ENCODE data around the gene CREB3L1.

DNA sequence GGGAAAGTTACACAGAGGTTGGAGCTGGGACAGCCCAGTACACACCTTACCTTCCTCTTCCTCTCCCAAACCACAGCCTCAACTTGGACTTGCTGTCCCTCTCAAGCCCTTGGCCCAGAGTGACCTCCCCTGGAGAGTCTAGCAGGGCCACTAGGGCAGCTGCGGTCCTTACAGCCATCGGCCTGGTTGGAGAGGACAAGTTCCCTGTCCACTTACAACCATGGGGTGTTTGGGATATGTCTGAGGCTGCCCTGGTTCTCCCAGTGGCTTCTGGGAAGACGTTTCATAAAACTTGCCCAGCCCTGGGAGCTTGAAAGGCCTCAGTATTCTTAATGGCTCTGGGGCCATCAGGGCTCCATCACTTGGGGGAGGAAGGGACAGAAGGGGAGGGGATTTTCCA, 56.7 kb downstream of the CREB3L1 start:
- TF ChIP-seq, protein P1, sequence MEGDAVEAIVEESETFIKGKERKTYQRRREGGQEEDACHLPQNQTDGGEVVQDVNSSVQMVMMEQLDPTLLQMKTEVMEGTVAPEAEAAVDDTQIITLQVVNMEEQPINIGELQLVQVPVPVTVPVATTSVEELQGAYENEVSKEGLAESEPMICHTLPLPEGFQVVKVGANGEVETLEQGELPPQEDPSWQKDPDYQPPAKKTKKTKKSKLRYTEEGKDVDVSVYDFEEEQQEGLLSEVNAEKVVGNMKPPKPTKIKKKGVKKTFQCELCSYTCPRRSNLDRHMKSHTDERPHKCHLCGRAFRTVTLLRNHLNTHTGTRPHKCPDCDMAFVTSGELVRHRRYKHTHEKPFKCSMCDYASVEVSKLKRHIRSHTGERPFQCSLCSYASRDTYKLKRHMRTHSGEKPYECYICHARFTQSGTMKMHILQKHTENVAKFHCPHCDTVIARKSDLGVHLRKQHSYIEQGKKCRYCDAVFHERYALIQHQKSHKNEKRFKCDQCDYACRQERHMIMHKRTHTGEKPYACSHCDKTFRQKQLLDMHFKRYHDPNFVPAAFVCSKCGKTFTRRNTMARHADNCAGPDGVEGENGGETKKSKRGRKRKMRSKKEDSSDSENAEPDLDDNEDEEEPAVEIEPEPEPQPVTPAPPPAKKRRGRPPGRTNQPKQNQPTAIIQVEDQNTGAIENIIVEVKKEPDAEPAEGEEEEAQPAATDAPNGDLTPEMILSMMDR (conservative IDR thresholded peaks at IDR 0.05 in 1 of 2, IDR thresholded peaks at IDR 0.05 in 1 of 2; ENCODE audit: extremely low read depth in 1 of 2, insufficient read depth in 1 of 2, low read depth in 1 of 2, low read length in 2 of 2): no peak
- no peak for TF ChIP-seq EZH2 (IDR thresholded peaks at IDR 0.05; ENCODE audit: borderline replicate concordance, low read length)

All from mammary epithelial cell (primary cell).